K562 (cell line): ENCODE measurements around the gene OR2C3.

Experiments used
- C11orf30 ChIP-seq: fragments of 450-650 bp; IDR thresholded peaks from 2 replicates; pipeline ENCODE4 v1.6.1; 2016; ENCODE audit warnings: low read depth, mild to moderate bottlenecking
- NRF1 ChIP-seq, 2 experiments: fragments of 450-650 bp; IDR thresholded peaks in 1 of 2; conservative IDR thresholded peaks in 1 of 2; 2 replicates each; pipeline ENCODE4 v1.6.1; 2014; ENCODE audit warnings: mild to moderate bottlenecking in 2 of 2
- POLR2A ChIP-seq: fragments of 450-650 bp; conservative IDR thresholded peaks from 2 replicates; pipeline ENCODE4 v1.6.1; 2016
- POLR3G ChIP-seq: IDR thresholded peaks from 2 replicates; pipeline ENCODE4 v1.6.1; 2011; ENCODE audit not compliant: insufficient read length, insufficient replicate concordance; ENCODE audit errors: extremely low read depth
- SMARCB1 ChIP-seq: IDR thresholded peaks from 2 replicates; pipeline ENCODE4 v1.6.1; 2011; ENCODE audit warnings: improper control_type of control experiment, low read depth; ENCODE audit not compliant: insufficient read length
- TBP ChIP-seq: optimal IDR thresholded peaks from 2 replicates; pipeline ENCODE3; 2011; ENCODE audit warnings: low read depth, low read length, improper control_type of control experiment
- ZNF143 ChIP-seq: sonication (generic); formaldehyde crosslinking; IDR thresholded peaks from 2 replicates; pipeline ENCODE4 v1.9.0; 2022; ENCODE audit warnings: mild to moderate bottlenecking, missing genetic modification reagents
- ZNF644 ChIP-seq: fragments of 200-800 bp; sonication (Bioruptor generic); IDR thresholded peaks from 2 replicates; pipeline ENCODE4 v1.6.1; 2016; ENCODE audit warnings: low read depth, missing genetic modification characterization, missing compliant biosample characterization
- TF ChIP-seq, protein P1 (sequence below), 3 experiments: IDR thresholded peaks in 2 of 3; conservative IDR thresholded peaks in 1 of 3; 2 replicates each; pipeline ENCODE4 v1.5.1; 2011 to 2012; ENCODE audit warnings: low read length in 3 of 3, mild to moderate bottlenecking in 3 of 3, control low read depth in 2 of 3, improper control_type of control experiment in 1 of 3, inconsistent platforms in 1 of 3, low read depth in 1 of 3, mixed read lengths in 1 of 3, moderate library complexity in 1 of 3; ENCODE audit not compliant: insufficient read depth in 2 of 3
- TF ChIP-seq, protein P2 (sequence below): sonication (generic); formaldehyde crosslinking; IDR thresholded peaks from 2 replicates; pipeline ENCODE4 v1.8.1; 2023; ENCODE audit warnings: mild to moderate bottlenecking, missing genetic modification reagents
- TF ChIP-seq, protein P3 (sequence below): sonication (generic); formaldehyde crosslinking; IDR thresholded peaks from 2 replicates; pipeline ENCODE4 v1.8.1; 2023; ENCODE audit warnings: mild to moderate bottlenecking, missing genetic modification reagents, moderate library complexity

DNA sequence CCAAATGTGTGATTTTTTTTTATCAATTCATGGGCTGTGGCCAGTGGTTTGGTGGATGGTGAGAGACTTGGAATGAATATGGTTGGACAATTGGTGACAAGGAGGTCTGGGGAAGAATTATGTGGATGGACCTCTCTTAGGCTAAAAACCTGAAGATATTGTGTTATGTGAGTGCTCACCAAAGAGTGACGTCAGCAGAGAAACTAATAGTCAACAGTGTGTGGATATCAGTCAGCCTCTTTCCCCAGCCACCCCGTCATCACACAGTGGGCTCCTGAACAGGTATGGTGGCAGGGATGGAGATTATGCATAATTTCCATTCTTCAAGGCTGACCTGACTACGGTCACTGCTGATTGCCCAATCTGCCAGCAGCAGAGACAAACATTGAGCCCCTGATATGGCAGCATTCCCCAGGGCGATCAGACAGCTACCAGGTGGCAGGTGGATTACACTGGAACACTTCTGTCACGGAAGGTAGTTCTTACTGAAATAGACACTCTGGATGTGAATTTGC lies 42.8 kb upstream of the OR2C3 start:
- TF ChIP-seq POLR2A (no peak), NRF1 (conservative IDR thresholded peaks at IDR 0.05 in 1 of 2, IDR thresholded peaks at IDR 0.05 in 1 of 2) (no peak), TBP (no peak), ZNF644 (tag) (no peak), ZNF143 (CRISPR knock-in tag) (no peak), POLR3G (no peak), C11orf30 (no peak), SMARCB1 (no peak)
- TF ChIP-seq, protein P1, sequence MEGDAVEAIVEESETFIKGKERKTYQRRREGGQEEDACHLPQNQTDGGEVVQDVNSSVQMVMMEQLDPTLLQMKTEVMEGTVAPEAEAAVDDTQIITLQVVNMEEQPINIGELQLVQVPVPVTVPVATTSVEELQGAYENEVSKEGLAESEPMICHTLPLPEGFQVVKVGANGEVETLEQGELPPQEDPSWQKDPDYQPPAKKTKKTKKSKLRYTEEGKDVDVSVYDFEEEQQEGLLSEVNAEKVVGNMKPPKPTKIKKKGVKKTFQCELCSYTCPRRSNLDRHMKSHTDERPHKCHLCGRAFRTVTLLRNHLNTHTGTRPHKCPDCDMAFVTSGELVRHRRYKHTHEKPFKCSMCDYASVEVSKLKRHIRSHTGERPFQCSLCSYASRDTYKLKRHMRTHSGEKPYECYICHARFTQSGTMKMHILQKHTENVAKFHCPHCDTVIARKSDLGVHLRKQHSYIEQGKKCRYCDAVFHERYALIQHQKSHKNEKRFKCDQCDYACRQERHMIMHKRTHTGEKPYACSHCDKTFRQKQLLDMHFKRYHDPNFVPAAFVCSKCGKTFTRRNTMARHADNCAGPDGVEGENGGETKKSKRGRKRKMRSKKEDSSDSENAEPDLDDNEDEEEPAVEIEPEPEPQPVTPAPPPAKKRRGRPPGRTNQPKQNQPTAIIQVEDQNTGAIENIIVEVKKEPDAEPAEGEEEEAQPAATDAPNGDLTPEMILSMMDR (IDR thresholded peaks at IDR 0.05 in 2 of 3, conservative IDR thresholded peaks at IDR 0.05 in 1 of 3; ENCODE audit: insufficient read depth in 2 of 3, low read depth in 1 of 3, low read length in 3 of 3), result no peak
- TF ChIP-seq, protein P2, sequence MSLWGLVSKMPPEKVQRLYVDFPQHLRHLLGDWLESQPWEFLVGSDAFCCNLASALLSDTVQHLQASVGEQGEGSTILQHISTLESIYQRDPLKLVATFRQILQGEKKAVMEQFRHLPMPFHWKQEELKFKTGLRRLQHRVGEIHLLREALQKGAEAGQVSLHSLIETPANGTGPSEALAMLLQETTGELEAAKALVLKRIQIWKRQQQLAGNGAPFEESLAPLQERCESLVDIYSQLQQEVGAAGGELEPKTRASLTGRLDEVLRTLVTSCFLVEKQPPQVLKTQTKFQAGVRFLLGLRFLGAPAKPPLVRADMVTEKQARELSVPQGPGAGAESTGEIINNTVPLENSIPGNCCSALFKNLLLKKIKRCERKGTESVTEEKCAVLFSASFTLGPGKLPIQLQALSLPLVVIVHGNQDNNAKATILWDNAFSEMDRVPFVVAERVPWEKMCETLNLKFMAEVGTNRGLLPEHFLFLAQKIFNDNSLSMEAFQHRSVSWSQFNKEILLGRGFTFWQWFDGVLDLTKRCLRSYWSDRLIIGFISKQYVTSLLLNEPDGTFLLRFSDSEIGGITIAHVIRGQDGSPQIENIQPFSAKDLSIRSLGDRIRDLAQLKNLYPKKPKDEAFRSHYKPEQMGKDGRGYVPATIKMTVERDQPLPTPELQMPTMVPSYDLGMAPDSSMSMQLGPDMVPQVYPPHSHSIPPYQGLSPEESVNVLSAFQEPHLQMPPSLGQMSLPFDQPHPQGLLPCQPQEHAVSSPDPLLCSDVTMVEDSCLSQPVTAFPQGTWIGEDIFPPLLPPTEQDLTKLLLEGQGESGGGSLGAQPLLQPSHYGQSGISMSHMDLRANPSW (CRISPR knock-in tag), result no peak
- TF ChIP-seq, protein P3, sequence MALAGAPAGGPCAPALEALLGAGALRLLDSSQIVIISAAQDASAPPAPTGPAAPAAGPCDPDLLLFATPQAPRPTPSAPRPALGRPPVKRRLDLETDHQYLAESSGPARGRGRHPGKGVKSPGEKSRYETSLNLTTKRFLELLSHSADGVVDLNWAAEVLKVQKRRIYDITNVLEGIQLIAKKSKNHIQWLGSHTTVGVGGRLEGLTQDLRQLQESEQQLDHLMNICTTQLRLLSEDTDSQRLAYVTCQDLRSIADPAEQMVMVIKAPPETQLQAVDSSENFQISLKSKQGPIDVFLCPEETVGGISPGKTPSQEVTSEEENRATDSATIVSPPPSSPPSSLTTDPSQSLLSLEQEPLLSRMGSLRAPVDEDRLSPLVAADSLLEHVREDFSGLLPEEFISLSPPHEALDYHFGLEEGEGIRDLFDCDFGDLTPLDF (CRISPR knock-in tag), result no peak
